SK-N-SH treated with all-trans-retinoic acid at 6 μM for 48 hours (cell line): ENCODE measurements around the gene RERE.

Source experiments
- ATAC-seq: fragments of 200-7000 bp; cut with Tn5 transposase; 3 replicates; pipeline ENCODE4 v1.9.1; 2020; ENCODE audit warnings: mild to moderate bottlenecking, moderate library complexity
- ARNTL ChIP-seq: fragments of 450-650 bp; formaldehyde crosslinking; IDR thresholded peaks from 2 replicates; pipeline ENCODE4 v1.5.0; 2020; ENCODE audit warnings: low read depth, mild to moderate bottlenecking, moderate library complexity, borderline replicate concordance
- BACH2 ChIP-seq: fragments of 250-450 bp; sonication (Bioruptor Pico); IDR thresholded peaks from 2 replicates; pipeline ENCODE4 v1.9.0; 2021; ENCODE audit warnings: mild to moderate bottlenecking, borderline replicate concordance
- CSDC2 ChIP-seq: fragments of 250-450 bp; sonication (Bioruptor Pico); IDR thresholded peaks from 2 replicates; pipeline ENCODE4 v1.5.0; 2020; ENCODE audit warnings: mild to moderate bottlenecking, moderate library complexity
- ESRRG ChIP-seq: fragments of 250-450 bp; sonication (Bioruptor Pico); IDR thresholded peaks from 2 replicates; pipeline ENCODE4 v1.6.1; 2021; ENCODE audit warnings: mild to moderate bottlenecking
- GLIS3 ChIP-seq: fragments of 250-450 bp; sonication (Bioruptor Pico); IDR thresholded peaks from 2 replicates; pipeline ENCODE4 v1.5.0; 2020; ENCODE audit warnings: mild to moderate bottlenecking, moderate library complexity
- ISL1 ChIP-seq: fragments of 250-450 bp; sonication (Bioruptor Pico); IDR thresholded peaks from 2 replicates; pipeline ENCODE4 v2.1.2; 2022; ENCODE audit warnings: mild to moderate bottlenecking, moderate library complexity
- OSR1 ChIP-seq: fragments of 250-450 bp; sonication (Bioruptor Pico); IDR thresholded peaks from 2 replicates; pipeline ENCODE4 v1.8.0; 2022; ENCODE audit warnings: moderate library complexity, mild to moderate bottlenecking, inconsistent platforms
- PPARA ChIP-seq: fragments of 250-450 bp; sonication (Bioruptor Pico); IDR thresholded peaks from 2 replicates; pipeline ENCODE4 v1.5.0; 2020; ENCODE audit warnings: mild to moderate bottlenecking, borderline replicate concordance
- RARB ChIP-seq: fragments of 250-450 bp; sonication (Bioruptor Pico); IDR thresholded peaks from 2 replicates; pipeline ENCODE4 v1.8.0; 2021; ENCODE audit warnings: mild to moderate bottlenecking, moderate library complexity
- SNAI2 ChIP-seq: fragments of 250-450 bp; sonication (Bioruptor Pico); IDR thresholded peaks from 2 replicates; pipeline ENCODE4 v1.5.0; 2020; ENCODE audit warnings: mild to moderate bottlenecking, moderate library complexity
- TCF4 ChIP-seq: fragments of 250-450 bp; sonication (Bioruptor Pico); IDR thresholded peaks from 2 replicates; pipeline ENCODE4 v1.8.0; 2021; ENCODE audit warnings: mild to moderate bottlenecking, moderate library complexity, borderline replicate concordance
- TOX ChIP-seq: fragments of 250-450 bp; sonication (Bioruptor Pico); IDR thresholded peaks from 2 replicates; pipeline ENCODE4 v1.8.0; 2021; ENCODE audit warnings: mild to moderate bottlenecking, moderate library complexity, borderline replicate concordance
- ZC3H10 ChIP-seq: fragments of 250-450 bp; sonication (Bioruptor Pico); IDR thresholded peaks from 2 replicates; pipeline ENCODE4 v1.5.1; 2021; ENCODE audit warnings: mild to moderate bottlenecking, moderate library complexity
- ZFP3 ChIP-seq: fragments of 250-450 bp; sonication (Bioruptor Pico); IDR thresholded peaks from 2 replicates; pipeline ENCODE4 v1.5.0; 2020; ENCODE audit warnings: mild to moderate bottlenecking, moderate library complexity
- ZFP30 ChIP-seq: fragments of 450-650 bp; formaldehyde crosslinking; IDR thresholded peaks from 2 replicates; pipeline ENCODE4 v1.5.0; 2022; ENCODE audit warnings: mild to moderate bottlenecking, moderate library complexity
- ZNF565 ChIP-seq: fragments of 450-650 bp; formaldehyde crosslinking; conservative IDR thresholded peaks from 2 replicates; pipeline ENCODE4 v1.5.0; 2020; ENCODE audit warnings: low read depth, mild to moderate bottlenecking, moderate library complexity
- ZNF70 ChIP-seq: fragments of 450-650 bp; formaldehyde crosslinking; IDR thresholded peaks from 2 replicates; pipeline ENCODE4 v1.5.0; 2020; ENCODE audit warnings: mild to moderate bottlenecking, moderate library complexity
- TF ChIP-seq, protein P1 (sequence below): fragments of 250-450 bp; sonication (Bioruptor Pico); IDR thresholded peaks from 2 replicates; pipeline ENCODE4 v1.5.1; 2021; ENCODE audit warnings: mild to moderate bottlenecking, moderate library complexity
- TF ChIP-seq, protein P2 (sequence below): fragments of 250-450 bp; sonication (Bioruptor Pico); IDR thresholded peaks from 2 replicates; pipeline ENCODE4 v1.5.1; 2020; ENCODE audit warnings: low read depth, mild to moderate bottlenecking, moderate library complexity
- TF ChIP-seq, protein P3 (sequence below): fragments of 250-450 bp; sonication (Bioruptor Pico); IDR thresholded peaks from 2 replicates; pipeline ENCODE4 v1.8.0; 2020; ENCODE audit warnings: mild to moderate bottlenecking, moderate library complexity, borderline replicate concordance
- TF ChIP-seq, protein P4 (sequence below): fragments of 250-450 bp; sonication (Bioruptor Pico); IDR thresholded peaks from 2 replicates; pipeline ENCODE4 v1.5.0; 2020; ENCODE audit warnings: mild to moderate bottlenecking, moderate library complexity
- TF ChIP-seq, protein P5 (sequence below): fragments of 250-450 bp; sonication (Bioruptor Pico); IDR thresholded peaks from 2 replicates; pipeline ENCODE4 v1.8.0; 2021; ENCODE audit warnings: low read depth, mild to moderate bottlenecking, moderate library complexity, borderline replicate concordance

RERE gene

DNA sequence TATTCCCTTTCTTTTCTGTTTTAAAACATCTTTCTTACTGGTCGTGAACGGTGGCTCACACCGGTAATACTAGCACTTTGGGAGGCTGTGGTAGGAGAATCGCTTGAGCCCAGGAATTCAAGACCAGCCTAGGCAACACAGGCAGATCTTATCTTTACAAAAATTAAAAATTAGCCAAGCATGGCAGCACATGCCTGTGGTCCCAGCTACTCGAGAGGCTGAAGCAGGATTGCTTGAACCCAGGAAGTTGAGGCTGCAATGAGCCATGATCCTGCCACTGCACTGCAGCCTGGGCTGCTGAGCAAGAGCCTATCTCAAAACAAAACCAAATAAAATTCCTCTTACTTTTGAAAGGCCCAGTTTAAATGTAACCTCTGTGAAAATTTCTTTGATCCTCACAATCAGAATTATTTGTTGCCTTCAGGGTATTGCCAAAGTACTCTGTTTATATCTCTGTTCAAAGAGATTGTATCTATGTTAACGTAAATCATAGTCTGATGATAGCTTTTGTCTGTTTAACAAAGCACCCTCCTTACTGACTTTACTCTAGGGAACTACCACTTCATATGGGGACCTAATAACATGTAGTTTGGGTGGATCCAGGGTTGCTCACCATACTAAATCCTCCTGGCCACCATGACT is 71.6 kb downstream of the RERE start (continued):
- no peak for TF ChIP-seq RARB (CRISPR knock-in tag)
- TF ChIP-seq CSDC2 (CRISPR knock-in tag): no peak
- TF ChIP-seq ZNF565 (CRISPR knock-in tag): no peak
- TF ChIP-seq TOX (CRISPR knock-in tag): no peak
- TF ChIP-seq, protein P1, sequence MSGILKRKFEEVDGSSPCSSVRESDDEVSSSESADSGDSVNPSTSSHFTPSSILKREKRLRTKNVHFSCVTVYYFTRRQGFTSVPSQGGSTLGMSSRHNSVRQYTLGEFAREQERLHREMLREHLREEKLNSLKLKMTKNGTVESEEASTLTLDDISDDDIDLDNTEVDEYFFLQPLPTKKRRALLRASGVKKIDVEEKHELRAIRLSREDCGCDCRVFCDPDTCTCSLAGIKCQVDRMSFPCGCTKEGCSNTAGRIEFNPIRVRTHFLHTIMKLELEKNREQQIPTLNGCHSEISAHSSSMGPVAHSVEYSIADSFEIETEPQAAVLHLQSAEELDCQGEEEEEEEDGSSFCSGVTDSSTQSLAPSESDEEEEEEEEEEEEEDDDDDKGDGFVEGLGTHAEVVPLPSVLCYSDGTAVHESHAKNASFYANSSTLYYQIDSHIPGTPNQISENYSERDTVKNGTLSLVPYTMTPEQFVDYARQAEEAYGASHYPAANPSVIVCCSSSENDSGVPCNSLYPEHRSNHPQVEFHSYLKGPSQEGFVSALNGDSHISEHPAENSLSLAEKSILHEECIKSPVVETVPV (CRISPR knock-in tag): no peak

DNA sequence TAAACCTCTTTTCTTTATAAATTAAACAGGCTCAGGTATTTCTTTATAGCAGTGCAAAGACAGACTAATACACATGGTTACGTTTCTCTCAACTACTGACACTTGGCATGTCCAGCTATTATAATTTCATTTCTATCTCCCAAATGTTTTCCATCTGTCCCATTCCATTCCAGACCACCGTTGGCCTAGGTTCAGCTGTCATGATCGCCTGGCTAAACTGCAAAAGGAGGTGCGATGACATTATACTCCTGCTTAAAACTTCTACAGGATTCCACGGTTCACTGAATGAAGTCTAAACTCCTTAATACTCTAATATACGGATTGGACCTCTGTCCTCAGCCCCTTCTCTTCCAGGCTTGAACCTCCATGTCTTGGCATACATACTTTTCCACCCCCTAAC is 72.1 kb downstream of the RERE start:
- TF ChIP-seq TCF4 (CRISPR knock-in tag) (no peak), ZNF70 (CRISPR knock-in tag) (no peak), ZNF565 (CRISPR knock-in tag) (no peak), CSDC2 (CRISPR knock-in tag) (no peak), RARB (CRISPR knock-in tag) (no peak), SNAI2 (no peak), BACH2 (CRISPR knock-in tag) (no peak), OSR1 (CRISPR knock-in tag) (no peak), ZC3H10 (no peak), ISL1 (CRISPR knock-in tag) (no peak)
- TF ChIP-seq, protein P2, sequence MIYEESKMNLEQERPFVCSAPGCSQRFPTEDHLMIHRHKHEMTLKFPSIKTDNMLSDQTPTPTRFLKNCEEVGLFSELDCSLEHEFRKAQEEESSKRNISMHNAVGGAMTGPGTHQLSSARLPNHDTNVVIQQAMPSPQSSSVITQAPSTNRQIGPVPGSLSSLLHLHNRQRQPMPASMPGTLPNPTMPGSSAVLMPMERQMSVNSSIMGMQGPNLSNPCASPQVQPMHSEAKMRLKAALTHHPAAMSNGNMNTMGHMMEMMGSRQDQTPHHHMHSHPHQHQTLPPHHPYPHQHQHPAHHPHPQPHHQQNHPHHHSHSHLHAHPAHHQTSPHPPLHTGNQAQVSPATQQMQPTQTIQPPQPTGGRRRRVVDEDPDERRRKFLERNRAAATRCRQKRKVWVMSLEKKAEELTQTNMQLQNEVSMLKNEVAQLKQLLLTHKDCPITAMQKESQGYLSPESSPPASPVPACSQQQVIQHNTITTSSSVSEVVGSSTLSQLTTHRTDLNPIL (CRISPR knock-in tag): no peak
- TF ChIP-seq, all 23 proteins: peak for 0
- no peak for ATAC-seq

DNA sequence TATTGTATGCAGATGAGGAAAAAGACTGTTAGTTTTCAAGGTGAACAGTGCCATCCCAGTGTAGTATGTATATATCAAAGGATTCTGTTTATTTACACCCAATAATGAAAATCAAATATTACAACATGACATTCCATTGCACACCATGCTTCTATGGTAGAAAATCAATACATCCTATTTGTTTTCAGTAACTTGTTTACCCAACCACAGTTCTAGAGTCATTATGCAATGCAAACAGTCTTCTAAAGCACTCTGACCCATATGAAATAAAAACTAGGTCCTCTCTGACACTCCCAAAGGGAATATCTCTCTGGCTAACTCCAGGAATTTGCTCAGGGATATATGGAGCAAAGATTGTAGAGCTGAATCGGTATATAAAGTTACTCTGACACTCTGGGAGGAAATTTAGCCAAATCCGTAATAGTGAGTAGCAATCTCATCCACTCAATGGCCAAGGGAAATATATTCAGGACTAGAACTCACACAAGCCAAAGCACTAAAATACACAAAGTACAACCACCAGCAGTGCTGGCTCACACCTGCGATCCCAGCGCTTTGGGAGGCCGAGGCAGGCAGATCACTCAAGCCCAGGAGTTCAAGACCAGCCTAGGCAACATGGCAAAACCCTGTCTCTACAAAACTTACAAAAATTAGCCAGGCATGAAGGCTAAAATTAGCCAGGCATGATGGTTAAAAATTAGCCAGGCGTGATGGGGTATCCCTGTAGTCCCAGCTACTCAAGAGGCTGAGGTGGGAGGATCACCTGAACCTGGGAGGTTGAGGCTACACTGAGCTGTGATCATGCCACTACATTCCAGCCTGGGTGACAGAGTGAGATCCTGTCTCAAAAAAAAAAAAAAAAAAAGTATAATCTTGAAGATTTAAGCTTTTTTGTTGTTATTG is 75.2 kb downstream of the RERE start:
- TF ChIP-seq PPARA (CRISPR knock-in tag) (no peak), OSR1 (CRISPR knock-in tag) (no peak), GLIS3 (CRISPR knock-in tag) (no peak), ZNF565 (CRISPR knock-in tag) (no peak), ZFP30 (no peak), ESRRG (CRISPR knock-in tag) (no peak), ISL1 (CRISPR knock-in tag) (no peak), CSDC2 (CRISPR knock-in tag) (no peak), ZNF70 (CRISPR knock-in tag) (no peak)
- TF ChIP-seq, protein P3, sequence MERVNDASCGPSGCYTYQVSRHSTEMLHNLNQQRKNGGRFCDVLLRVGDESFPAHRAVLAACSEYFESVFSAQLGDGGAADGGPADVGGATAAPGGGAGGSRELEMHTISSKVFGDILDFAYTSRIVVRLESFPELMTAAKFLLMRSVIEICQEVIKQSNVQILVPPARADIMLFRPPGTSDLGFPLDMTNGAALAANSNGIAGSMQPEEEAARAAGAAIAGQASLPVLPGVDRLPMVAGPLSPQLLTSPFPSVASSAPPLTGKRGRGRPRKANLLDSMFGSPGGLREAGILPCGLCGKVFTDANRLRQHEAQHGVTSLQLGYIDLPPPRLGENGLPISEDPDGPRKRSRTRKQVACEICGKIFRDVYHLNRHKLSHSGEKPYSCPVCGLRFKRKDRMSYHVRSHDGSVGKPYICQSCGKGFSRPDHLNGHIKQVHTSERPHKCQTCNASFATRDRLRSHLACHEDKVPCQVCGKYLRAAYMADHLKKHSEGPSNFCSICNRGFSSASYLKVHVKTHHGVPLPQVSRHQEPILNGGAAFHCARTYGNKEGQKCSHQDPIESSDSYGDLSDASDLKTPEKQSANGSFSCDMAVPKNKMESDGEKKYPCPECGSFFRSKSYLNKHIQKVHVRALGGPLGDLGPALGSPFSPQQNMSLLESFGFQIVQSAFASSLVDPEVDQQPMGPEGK (CRISPR knock-in tag): no peak

DNA sequence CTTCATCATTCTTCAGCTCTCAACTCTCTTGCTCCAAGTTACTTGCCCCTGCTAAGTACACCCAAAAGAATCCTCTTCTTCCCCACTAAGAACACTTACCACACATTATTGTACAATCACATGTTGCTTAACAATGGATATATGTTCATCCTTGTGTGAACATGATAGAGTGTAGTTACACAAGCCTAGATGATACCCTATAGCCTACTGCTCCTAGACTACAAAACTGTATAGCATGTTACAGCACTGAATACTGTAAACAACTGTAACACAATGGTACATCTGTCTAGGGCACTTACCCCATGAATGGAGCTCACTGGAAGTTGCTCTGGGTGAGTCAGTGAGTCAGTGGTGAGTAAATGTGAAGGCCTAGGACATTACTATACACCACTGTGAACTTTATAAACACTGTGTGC is 77.4 kb downstream of the RERE start:
- ATAC-seq: no peak
- no peak for TF ChIP-seq ZC3H10
- TF ChIP-seq ARNTL (CRISPR knock-in tag): no peak
- TF ChIP-seq, protein P4, sequence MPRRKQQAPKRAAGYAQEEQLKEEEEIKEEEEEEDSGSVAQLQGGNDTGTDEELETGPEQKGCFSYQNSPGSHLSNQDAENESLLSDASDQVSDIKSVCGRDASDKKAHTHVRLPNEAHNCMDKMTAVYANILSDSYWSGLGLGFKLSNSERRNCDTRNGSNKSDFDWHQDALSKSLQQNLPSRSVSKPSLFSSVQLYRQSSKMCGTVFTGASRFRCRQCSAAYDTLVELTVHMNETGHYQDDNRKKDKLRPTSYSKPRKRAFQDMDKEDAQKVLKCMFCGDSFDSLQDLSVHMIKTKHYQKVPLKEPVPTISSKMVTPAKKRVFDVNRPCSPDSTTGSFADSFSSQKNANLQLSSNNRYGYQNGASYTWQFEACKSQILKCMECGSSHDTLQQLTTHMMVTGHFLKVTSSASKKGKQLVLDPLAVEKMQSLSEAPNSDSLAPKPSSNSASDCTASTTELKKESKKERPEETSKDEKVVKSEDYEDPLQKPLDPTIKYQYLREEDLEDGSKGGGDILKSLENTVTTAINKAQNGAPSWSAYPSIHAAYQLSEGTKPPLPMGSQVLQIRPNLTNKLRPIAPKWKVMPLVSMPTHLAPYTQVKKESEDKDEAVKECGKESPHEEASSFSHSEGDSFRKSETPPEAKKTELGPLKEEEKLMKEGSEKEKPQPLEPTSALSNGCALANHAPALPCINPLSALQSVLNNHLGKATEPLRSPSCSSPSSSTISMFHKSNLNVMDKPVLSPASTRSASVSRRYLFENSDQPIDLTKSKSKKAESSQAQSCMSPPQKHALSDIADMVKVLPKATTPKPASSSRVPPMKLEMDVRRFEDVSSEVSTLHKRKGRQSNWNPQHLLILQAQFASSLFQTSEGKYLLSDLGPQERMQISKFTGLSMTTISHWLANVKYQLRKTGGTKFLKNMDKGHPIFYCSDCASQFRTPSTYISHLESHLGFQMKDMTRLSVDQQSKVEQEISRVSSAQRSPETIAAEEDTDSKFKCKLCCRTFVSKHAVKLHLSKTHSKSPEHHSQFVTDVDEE (CRISPR knock-in tag): no peak
- TF ChIP-seq, protein P5, sequence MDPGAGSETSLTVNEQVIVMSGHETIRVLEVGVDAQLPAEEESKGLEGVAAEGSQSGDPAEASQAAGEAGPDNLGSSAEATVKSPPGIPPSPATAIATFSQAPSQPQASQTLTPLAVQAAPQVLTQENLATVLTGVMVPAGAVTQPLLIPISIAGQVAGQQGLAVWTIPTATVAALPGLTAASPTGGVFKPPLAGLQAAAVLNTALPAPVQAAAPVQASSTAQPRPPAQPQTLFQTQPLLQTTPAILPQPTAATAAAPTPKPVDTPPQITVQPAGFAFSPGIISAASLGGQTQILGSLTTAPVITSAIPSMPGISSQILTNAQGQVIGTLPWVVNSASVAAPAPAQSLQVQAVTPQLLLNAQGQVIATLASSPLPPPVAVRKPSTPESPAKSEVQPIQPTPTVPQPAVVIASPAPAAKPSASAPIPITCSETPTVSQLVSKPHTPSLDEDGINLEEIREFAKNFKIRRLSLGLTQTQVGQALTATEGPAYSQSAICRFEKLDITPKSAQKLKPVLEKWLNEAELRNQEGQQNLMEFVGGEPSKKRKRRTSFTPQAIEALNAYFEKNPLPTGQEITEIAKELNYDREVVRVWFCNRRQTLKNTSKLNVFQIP (CRISPR knock-in tag): no peak
- TF ChIP-seq ZNF70 (CRISPR knock-in tag): no peak
- TF ChIP-seq BACH2 (CRISPR knock-in tag): no peak
- TF ChIP-seq ZFP3 (CRISPR knock-in tag): no peak
- TF ChIP-seq, protein P1 (CRISPR knock-in tag): no peak

More for the DNA sequence above, 75.2 kb downstream of the RERE start:
- ATAC-seq: no peak
